ENCODE data around the gene AMPD2. TPM values are rescaled to one million over a fixed set of nuclear protein-coding genes. Genes with fewer than 3 reads are reported as not detected.

AMPD2 gene
- total and polyA plus RNA-seq, 2 donors from 2014 or later, result 21.1 to 55.3 TPM

- intact Hi-C loops (cut with DNase I), result no loop called here
- H3K9me3 ChIP-seq (ENCODE audit: control insufficient read depth in 2 of 3, insufficient read depth in 1 of 3, low read length in 3 of 3), result no peaks in the 10 kb centered on the region
- FAIRE-seq, result no peak
These were observed 16.4 kb upstream of the AMPD2 start for GRCh38 chr1:109603229-109603628.

GRCh38 chr1:109605381-109605780 lies 14.3 kb upstream of the AMPD2 start:
- DNase-seq, result no peak
- H3K4me3 ChIP-seq (ENCODE audit: low read length in 3 of 3), result no peak overlapping the region
- H3K36me3 ChIP-seq (ENCODE audit: control insufficient read depth in 2 of 3, insufficient read depth in 3 of 3, low read length in 3 of 3), result no peaks in the 10 kb centered on the region
- no peaks in the 10 kb centered on the region for H3K27me3 ChIP-seq (ENCODE audit: control insufficient read depth, insufficient read depth, low read length)
- intact Hi-C loops (cut with DNase I), result no loop called here
- H3K27ac ChIP-seq (ENCODE audit: low read depth in 2 of 2, low read length in 2 of 2), result no peak overlapping the region
- no peaks in the 10 kb centered on the region for H3K4me1 ChIP-seq (ENCODE audit: control insufficient read depth in 2 of 3, insufficient read depth in 2 of 3, low read depth in 1 of 3, low read length in 3 of 3)
- TF ChIP-seq CTCF (IDR thresholded peaks at IDR 0.05; ENCODE audit: borderline replicate concordance, extremely low read depth, insufficient read depth), result no peak
- H3K9ac ChIP-seq (ENCODE audit: low read length in 3 of 3), result no peak overlapping the region
- no peaks in the 10 kb centered on the region for H3K9me3 ChIP-seq (ENCODE audit: control insufficient read depth in 2 of 3, insufficient read depth in 1 of 3, low read length in 3 of 3)
- no peak for FAIRE-seq

More at GRCh38 chr1:109603229-109603628, 16.4 kb upstream of the AMPD2 start:
- Histone ChIP-seq H3K27ac (ENCODE audit: low read depth in 2 of 2, low read length in 2 of 2) (no peak overlapping the region), H3K4me1 (ENCODE audit: control insufficient read depth in 2 of 3, insufficient read depth in 2 of 3, low read depth in 1 of 3, low read length in 3 of 3) (no peaks in the 10 kb centered on the region), H3K27me3 (ENCODE audit: control insufficient read depth, insufficient read depth, low read length) (no peaks in the 10 kb centered on the region), H3K36me3 (ENCODE audit: control insufficient read depth in 2 of 3, insufficient read depth in 3 of 3, low read length in 3 of 3) (no peaks in the 10 kb centered on the region), H3K4me3 (ENCODE audit: low read length in 3 of 3) (no peak overlapping the region), H3K9ac (ENCODE audit: low read length in 3 of 3) (no peak overlapping the region)
- no peak for TF ChIP-seq CTCF (IDR thresholded peaks at IDR 0.05; ENCODE audit: borderline replicate concordance, extremely low read depth, insufficient read depth)
- no peak for DNase-seq

GRCh38 chr1:109609881-109610280 lies 9.8 kb upstream of the AMPD2 start:
- no peaks in the 10 kb centered on the region for H3K36me3 ChIP-seq (ENCODE audit: control insufficient read depth in 2 of 3, insufficient read depth in 3 of 3, low read length in 3 of 3)

More at GRCh38 chr1:109609881-109610280, 9.8 kb upstream of the AMPD2 start:
- Histone ChIP-seq H3K9ac (ENCODE audit: low read length in 3 of 3) (no peak overlapping the region), H3K9me3 (ENCODE audit: control insufficient read depth in 2 of 3, insufficient read depth in 1 of 3, low read length in 3 of 3) (no peaks in the 10 kb centered on the region), H3K4me3 (ENCODE audit: low read length in 3 of 3) (no peak overlapping the region), H3K27me3 (ENCODE audit: control insufficient read depth, insufficient read depth, low read length) (no peaks in the 10 kb centered on the region), H3K4me1 (ENCODE audit: control insufficient read depth in 2 of 3, insufficient read depth in 2 of 3, low read depth in 1 of 3, low read length in 3 of 3) (peaks cover 0 to 4% (median 2%) of the 10 kb centered on the region in 3 donors), H3K27ac (ENCODE audit: low read depth in 2 of 2, low read length in 2 of 2) (no peak overlapping the region)
- intact Hi-C loops (cut with DNase I), result no loop called here
- DNase-seq (no peak), FAIRE-seq (no peak)
- no peak for TF ChIP-seq CTCF (IDR thresholded peaks at IDR 0.05; ENCODE audit: borderline replicate concordance, extremely low read depth, insufficient read depth)
